Endometrial microvascular endothelial cells (primary cell): ENCODE data around the gene RRBP1. TPM values are rescaled to one million over a fixed set of nuclear protein-coding genes. Genes with fewer than 3 reads are reported as not detected.
"Not testable (repeated sequence)": the region's sequence is repeated elsewhere in the genome, so short reads cannot be mapped to it uniquely, and the experiment has no call there.

Experiments used
- in situ Hi-C: cut with HindIII; loops from 2 replicates; pipeline ENCODE4 v1.10.0; 2017; ENCODE audit warnings: low sequenced_read_pairs, low pct_unique_long_range_greater_than_20kb; ENCODE audit errors: inconsistent ontology term
- total RNA-seq: library from RNA; depleted of rRNA; stranded (reverse); fragments of >200 nt; gene quantifications from one replicate; pipeline ENCODE4 v1.2.3, GENCODE V29; 2015; ENCODE audit errors: inconsistent ontology term

Gene RRBP1
- total RNA-seq, 1 donor from 2014 or later, result 78.3 TPM

DNA sequence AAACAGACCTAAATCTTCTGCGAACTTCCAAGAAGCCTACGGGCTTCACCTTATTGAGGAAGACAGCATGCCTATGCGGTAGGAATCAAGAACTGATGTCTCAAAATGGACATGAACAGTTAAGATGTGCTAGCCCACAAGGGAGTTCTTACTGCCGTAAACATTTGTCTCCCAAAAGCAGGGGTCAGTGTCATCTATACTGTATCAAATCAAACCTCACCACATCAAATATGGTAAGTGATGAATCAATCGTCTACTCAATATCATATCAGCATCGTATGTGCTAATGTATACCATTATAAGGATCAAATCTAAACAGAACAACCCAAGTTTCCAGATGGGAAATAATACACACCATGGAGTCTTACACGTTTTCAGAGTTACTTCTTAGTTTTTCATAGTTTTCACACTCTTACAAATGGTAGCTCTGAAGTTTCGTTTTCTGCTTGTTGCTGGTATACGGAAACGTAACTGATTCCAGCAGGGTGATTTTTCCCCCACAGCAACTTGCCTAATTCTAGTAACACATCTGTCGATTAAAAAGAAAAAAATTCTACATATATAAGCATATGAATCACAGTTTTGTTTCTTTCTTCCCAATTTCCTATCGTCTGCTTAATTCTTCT, 12.6 kb downstream of the RRBP1 start:
- in situ Hi-C loops, result no loop called here

DNA sequence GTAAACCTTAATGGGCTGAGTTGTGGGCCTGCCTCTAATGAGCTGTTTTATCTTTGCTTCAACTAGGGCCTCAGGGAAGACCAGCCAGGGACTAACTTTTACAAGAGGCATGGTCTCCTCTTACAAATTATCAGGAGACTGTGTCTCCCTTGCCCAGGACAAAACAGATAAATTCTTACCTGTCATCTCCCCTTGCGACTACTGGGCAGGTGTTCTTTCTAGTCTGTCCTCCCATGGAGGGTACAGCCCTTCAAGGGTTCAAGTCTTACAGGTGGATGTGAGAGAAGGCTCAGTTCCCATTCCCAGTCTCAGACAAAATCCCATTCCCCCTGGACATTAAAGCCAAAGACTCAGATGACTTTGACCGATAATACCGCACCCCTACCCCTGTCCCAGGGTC, 13.6 kb downstream of the RRBP1 start:
- in situ Hi-C loops, result no loop called here

- in situ Hi-C loops, result no loop called here
Measured at GRCh38 chr20:17667445-17667844, 14.6 kb downstream of the RRBP1 start.

DNA sequence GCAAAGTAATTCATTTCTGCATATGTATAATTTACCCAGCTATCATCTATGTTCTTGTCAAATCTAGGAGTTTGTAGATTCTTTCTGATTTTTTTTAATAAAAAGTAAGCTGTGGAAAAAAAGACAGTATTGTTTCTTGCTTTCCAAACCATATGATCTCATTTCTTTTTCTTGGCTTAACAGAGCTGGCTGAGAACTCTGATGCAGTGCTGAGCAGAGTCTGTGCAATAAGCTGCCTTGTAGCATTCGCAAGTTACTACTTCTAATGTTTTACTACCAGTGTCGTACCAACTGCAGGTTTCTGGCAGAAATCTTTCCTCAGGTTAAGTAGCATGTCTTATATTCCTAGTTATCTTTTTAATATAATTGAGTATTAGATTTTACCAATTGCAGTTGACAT, 15.6 kb downstream of the RRBP1 start:
- in situ Hi-C loops, result no loop called here

GRCh38 chr20:17665756-17666155, 16.3 kb downstream of the RRBP1 start:
- in situ Hi-C loops, result no loop called here

GRCh38 chr20:17664025-17664633, 17.9 kb downstream of the RRBP1 start:
- in situ Hi-C loops, result no loop called here

- in situ Hi-C loops, result no loop called here
Measured at GRCh38 chr20:17663486-17663885, 18.6 kb downstream of the RRBP1 start.

- in situ Hi-C loops, result no loop called here
Measured at GRCh38 chr20:17663040-17663399, 19.0 kb downstream of the RRBP1 start.

DNA sequence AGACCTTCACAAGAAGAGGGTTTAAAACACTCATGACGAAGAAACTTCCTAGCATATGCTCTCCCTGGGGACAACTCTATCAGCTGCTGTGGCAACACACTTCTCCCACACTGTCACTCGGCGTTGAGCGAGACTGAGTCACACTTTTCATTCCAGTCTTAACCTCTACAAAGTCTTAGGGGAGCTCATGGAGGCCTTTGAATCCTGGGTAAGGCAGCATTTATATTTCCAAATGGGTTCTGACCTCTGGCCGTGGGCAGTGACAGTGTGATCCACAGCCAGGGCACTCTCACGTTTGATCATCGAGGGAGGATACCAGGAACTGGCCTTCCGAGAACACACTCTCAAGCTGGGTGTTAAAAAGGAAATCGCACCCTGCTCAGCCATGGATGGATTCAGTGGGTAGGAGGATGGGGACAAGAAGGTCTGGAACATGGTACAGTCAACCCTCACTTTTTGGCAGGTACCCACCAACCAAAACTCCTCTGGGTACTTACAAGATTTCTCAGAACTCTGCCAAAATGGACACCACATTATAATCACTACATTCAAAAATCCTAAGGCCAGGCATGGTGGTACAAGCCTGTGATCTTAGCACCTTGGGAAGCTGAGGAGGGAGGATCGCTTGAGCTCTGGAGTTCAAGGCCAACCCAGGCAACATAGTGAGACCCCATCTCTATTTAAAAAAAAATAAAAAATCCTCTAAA, 19.6 kb downstream of the RRBP1 start:
- in situ Hi-C loops, result no loop called here

DNA sequence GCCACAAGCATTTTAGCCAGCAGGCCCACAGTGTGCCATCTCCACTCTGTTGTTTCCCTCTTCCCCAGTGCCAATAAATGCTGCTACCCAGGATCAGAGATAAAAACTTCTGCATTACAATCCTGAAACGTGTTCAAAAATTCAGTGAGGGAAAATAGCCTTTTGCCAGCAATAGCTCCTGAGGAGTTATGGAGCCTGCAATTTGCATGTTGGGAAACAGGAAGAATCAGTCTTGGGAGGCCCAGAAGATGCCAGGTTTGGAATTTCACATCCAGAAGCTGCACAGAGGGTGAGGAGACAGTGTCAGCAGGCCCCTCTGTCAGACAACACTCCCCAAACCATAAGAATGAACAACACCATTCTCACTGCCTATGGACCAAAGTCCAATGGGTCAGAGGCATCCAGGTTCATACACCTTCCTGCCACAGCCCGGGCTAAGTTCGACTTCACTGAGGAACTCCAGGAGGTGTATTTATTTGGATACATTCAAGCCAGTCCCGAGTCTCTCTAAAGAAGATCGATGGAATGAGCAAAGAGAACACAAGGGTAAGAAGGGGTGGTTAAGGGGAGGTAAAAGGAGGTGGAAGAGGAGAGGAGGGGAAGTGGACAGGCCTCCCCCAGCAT, 20.8 kb downstream of the RRBP1 start:
- in situ Hi-C loops, result no loop called here

DNA sequence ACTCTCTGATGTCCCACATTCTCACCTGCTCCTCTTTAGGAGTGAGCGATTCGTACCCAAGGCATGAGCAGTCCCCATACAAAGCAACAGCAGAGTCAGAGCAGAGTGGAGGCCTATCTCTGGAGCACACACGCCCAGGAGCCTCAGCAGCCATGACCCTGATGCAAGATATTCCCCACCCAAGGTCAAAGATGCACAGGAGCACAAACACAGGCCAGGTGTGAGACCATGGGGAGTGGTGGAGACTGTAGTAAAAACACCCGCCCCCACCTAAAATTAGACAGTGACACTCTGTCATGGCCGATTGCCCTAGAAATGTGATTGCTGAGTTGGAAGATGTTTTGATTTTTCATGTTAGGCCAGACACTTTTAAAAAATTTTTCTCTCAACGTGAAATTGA, 21.4 kb downstream of the RRBP1 start:
- in situ Hi-C loops, result no loop called here

DNA sequence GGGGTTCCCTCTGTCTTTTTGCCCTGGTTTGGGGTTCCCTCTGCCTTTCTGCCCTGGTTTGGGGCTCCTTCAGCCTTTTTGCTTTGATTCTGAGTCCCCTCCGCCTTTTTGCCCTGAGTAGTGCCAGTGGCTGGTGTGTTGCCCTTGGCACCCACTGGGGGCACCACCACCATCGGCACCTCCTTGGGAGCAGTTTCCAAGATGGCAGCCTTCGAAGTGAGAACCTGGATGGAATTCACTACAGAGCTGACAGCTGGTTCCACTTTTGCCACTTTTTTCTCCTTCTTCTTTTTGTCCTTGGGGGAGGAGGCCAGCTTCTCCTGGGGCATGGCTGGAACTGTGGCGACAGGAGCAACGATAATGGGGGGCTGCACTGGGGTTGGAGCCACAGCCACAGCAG, 22.2 kb downstream of the RRBP1 start:
- in situ Hi-C loops, result no loop called here

DNA sequence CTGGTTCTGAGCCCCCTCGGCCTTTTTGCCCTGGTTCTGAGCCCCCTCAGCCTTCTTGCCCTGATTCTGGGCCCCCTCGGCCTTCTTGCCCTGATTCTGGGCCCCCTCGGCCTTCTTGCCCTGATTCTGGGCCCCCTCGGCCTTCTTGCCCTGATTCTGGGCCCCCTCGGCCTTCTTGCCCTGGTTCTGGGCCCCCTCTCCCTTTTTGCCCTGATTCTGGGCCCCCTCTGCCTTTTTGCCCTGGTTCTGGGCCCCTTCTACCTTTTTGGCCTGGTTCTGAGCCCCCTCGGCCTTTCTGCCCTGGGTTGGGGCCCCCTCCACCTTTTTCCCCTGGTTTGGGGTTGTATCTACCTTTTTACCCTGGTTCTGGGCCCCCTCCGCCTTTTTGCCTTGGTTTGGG, 22.7 kb downstream of the RRBP1 start:
- in situ Hi-C loops, result not testable (repeated sequence)

DNA sequence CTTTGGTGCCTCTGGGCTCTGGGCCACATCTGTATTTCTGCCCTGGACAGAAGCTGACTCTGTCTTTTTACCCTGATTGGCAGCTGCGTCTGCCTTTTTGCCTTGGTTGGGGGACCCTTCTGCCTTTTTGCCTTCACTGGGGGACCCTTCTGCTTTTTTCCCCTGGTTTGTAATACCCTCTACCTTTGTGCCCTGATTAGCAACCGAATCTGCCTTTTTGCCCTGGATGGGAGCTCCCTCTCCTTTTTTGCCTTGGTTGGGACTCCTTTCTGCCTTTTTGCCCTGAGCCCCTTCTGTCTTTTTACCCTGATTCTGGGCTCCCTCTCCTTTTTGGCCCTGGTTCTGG, 23.4 kb downstream of the RRBP1 start:
- in situ Hi-C loops, result no loop called here

- in situ Hi-C loops, result no loop called here
Measured at GRCh38 chr20:17657898-17658647, 24.0 kb downstream of the RRBP1 start.

GRCh38 chr20:17657079-17657825, 24.8 kb downstream of the RRBP1 start:
- in situ Hi-C loops, result no loop called here

- in situ Hi-C loops, result no loop called here
Measured at GRCh38 chr20:17655865-17656479, 26.1 kb downstream of the RRBP1 start.

DNA sequence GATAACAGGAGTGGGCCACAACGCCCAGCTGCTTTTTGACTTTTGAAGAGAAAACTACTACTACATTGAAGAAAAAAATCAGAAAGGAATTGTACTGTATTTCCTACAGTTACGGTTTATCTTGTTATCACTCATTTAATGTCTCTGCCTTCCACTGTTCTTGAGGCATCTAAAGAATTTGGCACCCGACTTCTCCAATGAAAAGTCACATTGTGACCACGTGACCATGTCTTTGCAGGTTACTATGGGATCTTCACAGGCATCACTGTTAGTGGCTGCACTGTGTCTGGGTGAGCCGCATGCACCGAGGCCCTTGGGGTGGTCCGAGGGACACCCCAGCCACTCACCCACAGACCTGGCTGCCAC, 26.8 kb downstream of the RRBP1 start:
- in situ Hi-C loops, result no loop called here
